Muscle of back (tissue), 11 donors: ENCODE data around the gene IL25. TPM values are rescaled to one million over a fixed set of nuclear protein-coding genes. Genes with fewer than 3 reads are reported as not detected.
"Not testable (repeated sequence)": the region's sequence is repeated elsewhere in the genome, so short reads cannot be mapped to it uniquely, and the experiment has no call there.

Experiments used
- DNase-seq, 3 donors: peaks; one replicate each; pipeline versions ENCODE4 v3.0.0 to v3.0.0-alpha.2; 2013
- polyA plus RNA-seq, 10 donors: library from polyadenylated mRNA; unstranded; fragments of 120-200 nt; gene quantifications; one replicate each; pipeline ENCODE4 v1.2.1, GENCODE V29; 2013; ENCODE audit not compliant: insufficient read length in 10 of 10

Gene IL25
- polyA plus RNA-seq, 10 donors, result not detected

DNA sequence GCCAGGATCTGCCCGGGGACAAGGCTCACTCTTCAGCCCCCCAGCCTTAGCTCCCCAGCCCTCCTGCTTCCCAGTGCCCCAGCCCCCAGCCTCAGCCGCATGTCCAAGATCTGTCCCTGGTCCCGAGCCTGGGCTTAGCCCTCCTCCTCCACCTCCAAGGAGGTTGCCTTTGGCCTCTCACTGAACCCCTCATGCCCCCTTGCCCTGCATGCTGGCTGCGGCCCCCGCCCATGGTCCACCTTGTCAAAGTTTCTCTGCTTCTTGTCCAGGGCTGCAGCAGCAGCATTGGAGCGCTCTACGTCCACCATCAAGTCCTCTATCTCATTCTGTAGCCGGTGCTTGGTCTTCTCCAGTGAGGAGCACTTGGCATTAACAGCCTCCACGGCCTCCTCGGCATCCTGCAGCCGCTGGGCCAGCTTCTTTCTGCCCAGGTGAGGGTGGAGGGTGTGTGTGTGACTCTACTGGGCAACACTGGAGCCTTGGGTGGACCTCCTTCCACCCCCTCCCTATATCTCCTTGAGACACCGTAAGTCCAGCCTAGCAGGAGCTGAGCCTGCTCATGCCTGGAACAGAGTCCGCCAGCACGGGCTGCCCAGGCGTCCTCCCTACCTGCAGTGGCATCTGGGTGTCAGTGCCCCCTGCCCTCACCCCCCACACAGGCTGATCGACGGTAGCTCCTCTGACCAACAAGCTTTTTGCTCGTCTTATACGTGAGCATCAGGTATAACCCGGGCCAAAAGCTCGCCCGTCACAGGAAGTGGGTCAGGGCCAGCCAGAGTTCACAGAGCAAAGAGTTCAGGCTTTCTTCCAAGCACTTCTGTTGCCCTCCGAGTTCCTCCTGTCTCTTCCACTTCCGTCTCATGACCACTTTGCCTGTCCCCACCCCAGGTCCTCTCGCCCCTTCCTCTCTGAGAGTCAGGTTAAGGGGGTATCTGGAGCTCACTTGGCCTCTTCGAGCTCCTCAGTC, 15.6 kb downstream of the IL25 start:
- DNase-seq, result no peak

DNA sequence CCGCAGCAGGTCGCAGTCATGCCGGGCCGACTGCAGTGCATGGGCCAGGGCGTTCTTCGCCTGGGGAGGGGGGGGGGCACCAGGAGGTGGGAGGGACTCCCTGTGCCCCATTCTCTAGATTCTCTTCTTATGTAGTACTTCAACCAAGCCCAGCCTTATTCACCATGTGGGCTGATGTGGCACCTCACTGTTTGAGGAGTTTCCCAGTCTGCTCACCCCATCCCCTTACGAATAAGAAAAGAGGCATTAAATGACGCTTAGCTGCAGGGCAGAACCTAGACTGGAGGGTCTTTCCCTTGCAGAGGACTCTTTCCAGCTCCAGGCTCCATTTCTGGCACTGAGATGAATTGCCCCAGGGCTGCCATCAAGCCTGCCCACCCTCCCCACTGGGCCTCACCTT, 16.4 kb downstream of the IL25 start:
- DNase-seq, result no peak

DNA sequence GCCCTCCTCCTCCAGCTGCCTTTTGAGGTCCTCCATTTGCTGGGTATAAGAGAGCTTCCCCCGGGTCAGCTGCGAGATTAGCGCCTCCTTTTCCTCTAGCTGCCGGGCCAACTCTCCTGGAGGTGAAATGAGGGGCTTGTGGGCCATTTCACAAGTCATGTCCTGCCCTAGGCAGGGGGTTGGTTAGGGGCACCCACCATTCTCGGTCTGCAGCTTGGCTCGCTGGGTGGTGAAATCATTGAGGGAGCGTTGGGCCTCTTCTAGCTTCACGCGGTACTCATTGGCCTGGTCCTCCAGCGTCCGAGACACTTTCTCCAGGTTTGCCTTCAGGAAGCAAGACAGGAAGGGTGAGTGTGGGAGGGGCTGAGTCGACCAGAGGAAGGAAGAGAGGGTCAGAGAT, 16.8 kb downstream of the IL25 start:
- no peak for DNase-seq

- DNase-seq, result not testable (repeated sequence)
Measured at GRCh38 chr14:23389871-23390270, 17.3 kb downstream of the IL25 start.

DNA sequence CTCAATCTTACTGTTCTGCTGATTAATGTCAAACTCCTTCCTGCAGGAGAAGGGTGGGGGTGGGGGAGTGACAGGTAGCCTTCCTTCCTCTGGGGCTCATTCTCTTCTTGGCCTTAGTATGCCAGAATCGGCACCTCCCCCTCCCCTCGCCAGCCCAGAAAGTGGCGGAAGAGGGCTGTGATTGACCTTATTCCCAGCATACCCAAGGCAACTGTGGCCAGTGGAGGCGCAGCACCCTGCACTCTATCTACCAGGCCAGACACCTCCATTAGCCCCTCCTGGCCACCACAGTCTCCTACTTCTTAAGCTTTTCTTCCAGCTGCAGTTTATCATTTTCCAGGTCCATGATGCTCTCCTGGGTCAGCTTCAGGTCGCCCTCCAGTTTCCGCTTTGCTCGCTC, 20.0 kb downstream of the IL25 start:
- no peak for DNase-seq

DNA sequence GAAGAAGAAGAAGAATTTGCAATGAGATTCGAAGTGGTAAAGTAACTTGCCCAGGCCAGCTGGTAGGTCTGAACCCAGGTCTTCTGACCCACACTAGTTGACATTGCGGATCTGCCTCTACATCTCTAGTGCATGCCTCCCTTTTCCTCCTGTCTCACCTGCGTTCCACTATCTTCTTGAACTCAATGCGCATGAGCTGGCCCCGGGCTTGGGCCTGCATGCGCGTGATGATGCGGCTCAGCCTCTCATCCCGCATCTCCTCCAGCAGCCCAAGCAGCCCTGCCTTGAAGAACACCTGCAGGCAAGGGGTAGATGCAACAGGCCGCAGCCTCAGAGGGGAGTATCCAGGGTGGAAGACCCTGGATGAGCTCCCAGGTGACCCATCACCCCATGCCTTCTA, 23.5 kb downstream of the IL25 start:
- no peak for DNase-seq

- DNase-seq, result no peak
Measured at GRCh38 chr14:23396781-23397407, 24.3 kb downstream of the IL25 start.

- DNase-seq, result no peak
Measured at GRCh38 chr14:23398348-23398747, 25.7 kb downstream of the IL25 start.

DNA sequence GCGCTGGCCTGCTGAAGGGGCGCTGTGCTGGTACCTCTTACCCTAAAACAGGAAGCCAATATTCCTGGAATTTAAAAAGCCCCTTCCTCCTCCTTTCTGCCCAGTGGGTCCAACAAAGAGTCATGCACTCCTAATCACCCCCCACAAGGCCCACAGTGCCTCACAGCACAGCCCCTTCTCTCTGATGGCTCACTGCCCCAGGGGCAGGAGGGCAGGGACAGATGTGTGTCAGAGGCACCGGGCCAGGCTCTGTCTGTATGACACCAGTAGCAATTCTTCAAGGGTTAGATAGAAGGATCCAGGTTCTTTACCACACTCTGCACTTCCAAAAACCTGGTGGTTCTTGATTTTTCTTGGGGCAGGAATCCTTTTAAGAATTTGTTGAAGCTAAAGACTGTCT, 26.5 kb downstream of the IL25 start:
- DNase-seq, result no peak

- DNase-seq, result no peak
Measured at GRCh38 chr14:23399591-23399990, 27.0 kb downstream of the IL25 start.

GRCh38 chr14:23400496-23401149, 28.0 kb downstream of the IL25 start:
- DNase-seq, result not testable (repeated sequence)

GRCh38 chr14:23401291-23401690, 28.7 kb downstream of the IL25 start:
- no peak for DNase-seq

GRCh38 chr14:23402296-23403138, 29.9 kb downstream of the IL25 start:
- no peak for DNase-seq

DNA sequence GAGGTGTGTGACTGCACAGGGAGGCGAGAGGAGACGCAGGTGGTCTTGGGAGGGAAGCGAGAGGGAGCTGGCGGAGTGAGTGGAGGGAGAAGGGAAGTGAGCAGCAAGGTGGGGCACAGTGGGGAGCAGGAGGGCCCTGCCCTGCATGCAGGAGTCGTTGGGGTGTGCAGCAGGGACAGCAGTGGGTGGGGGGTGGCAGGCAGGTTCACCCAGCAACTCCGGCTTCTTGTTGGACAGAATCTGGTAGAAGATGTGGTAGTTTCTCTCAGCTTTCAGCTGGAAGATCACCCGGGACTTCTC, 30.5 kb downstream of the IL25 start:
- no peak for DNase-seq

DNA sequence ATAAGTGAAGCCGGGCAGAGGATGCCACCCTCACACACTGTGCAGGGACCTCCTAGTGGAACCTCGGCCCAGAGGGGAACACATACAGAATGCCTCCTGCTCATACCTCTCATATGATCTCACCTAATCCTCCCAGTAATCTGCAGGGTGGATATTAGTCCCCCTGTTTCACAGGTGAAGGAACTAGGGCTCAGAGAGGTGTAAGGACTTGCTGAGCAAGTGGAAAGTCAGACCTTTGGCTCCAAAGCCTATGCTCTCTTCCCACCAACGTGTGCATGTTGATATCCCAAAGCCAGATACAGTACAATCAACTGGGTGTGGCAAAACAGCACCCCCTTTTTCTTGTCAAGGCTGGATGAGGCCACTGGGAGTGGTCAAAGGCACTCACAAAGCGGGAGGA, 31.3 kb downstream of the IL25 start:
- DNase-seq, result no peak

DNA sequence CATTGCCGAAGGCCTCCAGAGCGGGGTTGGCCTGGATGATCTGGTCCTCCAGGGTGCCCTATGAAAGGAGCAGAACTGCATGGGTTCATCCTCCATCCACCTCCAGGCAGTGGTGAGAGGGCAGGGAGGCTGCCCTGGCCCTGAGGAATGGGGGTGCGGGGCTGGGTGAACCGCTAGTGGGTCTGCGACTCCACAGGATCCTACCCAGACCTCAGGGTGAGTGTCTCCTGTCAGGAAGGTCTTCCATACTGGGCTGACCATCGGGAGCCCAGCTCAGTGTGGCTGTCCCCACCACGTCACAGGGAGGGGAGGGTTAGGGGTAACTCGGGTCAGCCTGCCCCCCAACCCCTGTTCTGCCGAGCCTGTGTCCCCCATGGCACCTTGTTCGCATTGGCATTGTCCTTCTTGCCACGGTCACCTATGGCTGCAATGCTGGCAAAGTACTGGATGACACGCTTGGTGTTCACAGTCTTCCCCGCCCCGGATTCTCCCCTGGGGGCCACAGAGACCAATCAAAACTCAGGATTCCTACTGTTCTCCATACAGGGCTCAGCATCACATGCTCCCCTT, 31.8 kb downstream of the IL25 start:
- DNase-seq, result no peak

DNA sequence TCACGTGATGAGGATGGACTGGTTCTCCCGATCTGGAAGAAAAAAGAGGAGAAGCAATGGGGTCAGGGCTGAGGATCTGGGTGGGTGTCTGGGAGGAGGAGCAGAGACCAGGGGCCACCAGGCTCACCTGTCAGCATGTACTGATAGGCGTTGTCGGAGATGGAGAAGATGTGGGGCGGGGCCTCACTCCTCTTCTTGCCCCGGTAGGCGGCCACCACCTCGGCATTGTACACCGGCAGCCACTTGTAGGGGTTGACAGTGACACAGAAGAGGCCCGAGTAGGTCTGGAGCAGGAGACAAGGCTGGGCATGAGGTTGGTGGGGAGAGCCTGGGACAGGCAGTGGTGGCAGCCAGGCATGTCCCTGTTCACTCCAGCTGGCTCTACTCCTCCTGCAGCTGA, 32.5 kb downstream of the IL25 start:
- no peak for DNase-seq

- DNase-seq, result no peak
Measured at GRCh38 chr14:23405516-23406025, 33.0 kb downstream of the IL25 start.

DNA sequence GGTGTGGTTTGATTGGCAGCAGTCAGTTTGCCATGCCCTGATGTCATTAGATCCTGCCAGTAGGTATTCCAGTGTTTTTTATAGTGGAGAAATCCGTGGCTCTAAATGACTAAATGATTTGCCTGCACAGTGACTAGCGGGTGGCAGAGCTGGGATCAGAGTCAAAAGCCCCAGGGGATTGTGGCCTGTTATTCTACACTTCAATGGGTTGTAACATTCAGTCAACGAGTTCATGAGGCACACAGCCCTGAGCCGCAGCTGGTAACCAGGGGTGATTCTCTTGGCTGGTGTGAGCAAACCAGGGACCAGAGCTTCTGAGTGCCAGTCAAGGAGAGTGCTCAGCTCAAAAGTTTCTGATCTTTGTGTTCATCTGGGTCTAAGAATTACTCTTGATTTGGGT, 33.6 kb downstream of the IL25 start:
- DNase-seq, result no peak

- DNase-seq, result no peak
Measured at GRCh38 chr14:23406725-23407355, 34.2 kb downstream of the IL25 start.
